Uterus (tissue), 4 donors: Measurements from ENCODE around the gene DHX8. TPM values are rescaled to one million over a fixed set of nuclear protein-coding genes. Genes with fewer than 3 reads are reported as not detected.
"Not testable (repeated sequence)": the region's sequence is repeated elsewhere in the genome, so short reads cannot be mapped to it uniquely, and the experiment has no call there.

Experiments used
- DNase-seq, 2 donors: peaks; one replicate each; pipeline ENCODE4 v3.0.0-alpha.2; 2019 to 2020
- H3K27ac ChIP-seq, 2 donors: fragments of 200-600 bp; sonication (generic); 1 replicate in 1 of 2; 2 replicates in 1 of 2; pipeline ENCODE4 v1.5.1; 2016 to 2018
- H3K27me3 ChIP-seq, 2 donors: fragments of 200-600 bp; sonication (generic); one replicate each; pipeline ENCODE4 v1.5.1; 2018 to 2019; ENCODE audit warnings: control low read depth in 1 of 2
- H3K36me3 ChIP-seq, 2 donors: fragments of 200-600 bp; sonication (generic); one replicate each; pipeline ENCODE4 v1.5.1; 2019; ENCODE audit warnings: control low read depth in 1 of 2
- H3K4me1 ChIP-seq, 2 donors: fragments of 200-600 bp; sonication (generic); one replicate each; pipeline ENCODE4 v1.5.1; 2018 to 2019; ENCODE audit warnings: control low read depth in 1 of 2
- H3K4me3 ChIP-seq, 2 donors: fragments of 200-600 bp; sonication (generic); 1 replicate in 1 of 2; 2 replicates in 1 of 2; pipeline ENCODE4 v1.5.1; 2018 to 2019; ENCODE audit warnings: mild to moderate bottlenecking in 1 of 2
- H3K9me3 ChIP-seq, 2 donors: fragments of 200-600 bp; sonication (generic); one replicate each; pipeline ENCODE4 v1.5.1; 2019; ENCODE audit warnings: control low read depth in 1 of 2
- CTCF ChIP-seq, 4 experiments: fragments of 200-600 bp in 2 of 4; fragments of 450-650 bp in 2 of 4; sonication (generic) in 2 of 4; IDR thresholded peaks; one replicate each; pipeline ENCODE4 v1.5.1; 2016 to 2019; ENCODE audit warnings: antibody characterized with exemption in 4 of 4, mild to moderate bottlenecking in 2 of 4, moderate library complexity in 1 of 4
- POLR2A ChIP-seq, 2 donors: fragments of 450-650 bp; IDR thresholded peaks; one replicate each; pipeline ENCODE4 v1.6.1; 2016; ENCODE audit warnings: antibody characterized with exemption in 2 of 2, mild to moderate bottlenecking in 1 of 2, moderate library complexity in 1 of 2
- intact Hi-C: fragments of 100-400 bp; cut with DNase I; formaldehyde crosslinking; loops from one replicate; pipeline ENCODE4 v1.15.1; 2023; ENCODE audit warnings: low total_unique reads
- total RNA-seq, 4 donors: library from RNA; depleted of rRNA in 3 of 4; stranded (reverse); fragments of >200 nt in 3 of 4; gene quantifications; one replicate each; pipeline versions ENCODE4 v1.1.0 to v1.2.4, GENCODE V29; 2014 to 2023
- donor health status: DM: yes; HTN: yes; CAD: no.

The DHX8 gene
- total RNA-seq, 4 donors from 2014 or later: 8.5 to 54.6 (median 32.0) TPM

GRCh38 chr17:43456029-43456428 is 27.7 kb upstream of the DHX8 start:
- Histone ChIP-seq H3K27me3 (no peaks in the 10 kb centered on the region), H3K4me1 (no peaks in the 10 kb centered on the region), H3K4me3 (no peak overlapping the region), H3K27ac (no peak overlapping the region), H3K9me3 (no peaks in the 10 kb centered on the region), H3K36me3 (no peaks in the 10 kb centered on the region)
- no peak for TF ChIP-seq CTCF (IDR thresholded peaks at IDR 0.05)
- TF ChIP-seq POLR2A (IDR thresholded peaks at IDR 0.05): no peak
- intact Hi-C loops: no loop called here
- no peak for DNase-seq

- peak in 1 of 2 donors; percentile 45 for DNase-seq
- no peaks in the 10 kb centered on the region for H3K9me3 ChIP-seq
- TF ChIP-seq CTCF (IDR thresholded peaks at IDR 0.05) (no peak), POLR2A (IDR thresholded peaks at IDR 0.05) (no peak)
- intact Hi-C loops: no loop called here
- H3K4me3 ChIP-seq: no peak overlapping the region
- no peaks in the 10 kb centered on the region for H3K4me1 ChIP-seq
- peak overlapping the region in 1 of 2 donors; percentile 49 for H3K27ac ChIP-seq
- H3K27me3 ChIP-seq: no peaks in the 10 kb centered on the region
- H3K36me3 ChIP-seq: no peaks in the 10 kb centered on the region
Measured at GRCh38 chr17:43456661-43457361, 27.0 kb upstream of the DHX8 start.

GRCh38 chr17:43457362-43457692 is 26.4 kb upstream of the DHX8 start:
- no peak for TF ChIP-seq CTCF (IDR thresholded peaks at IDR 0.05)
- no peak for TF ChIP-seq POLR2A (IDR thresholded peaks at IDR 0.05)
- no peaks in the 10 kb centered on the region for H3K9me3 ChIP-seq
- H3K27ac ChIP-seq: peak overlapping the region in 1 of 2 donors; percentile 49
- H3K4me1 ChIP-seq: no peaks in the 10 kb centered on the region
- H3K4me3 ChIP-seq: no peak overlapping the region
- intact Hi-C loops: no loop called here
- DNase-seq: no peak
- H3K36me3 ChIP-seq: no peaks in the 10 kb centered on the region
- H3K27me3 ChIP-seq: no peaks in the 10 kb centered on the region

GRCh38 chr17:43459878-43460277 is 23.9 kb upstream of the DHX8 start:
- H3K27me3 ChIP-seq, intact Hi-C loops, H3K4me1 ChIP-seq, H3K36me3 ChIP-seq, H3K9me3 ChIP-seq, H3K27ac ChIP-seq, H3K4me3 ChIP-seq, DNase-seq: not testable (repeated sequence)

GRCh38 chr17:43461185-43461584 is 22.6 kb upstream of the DHX8 start:
- no peak for DNase-seq
- Histone ChIP-seq H3K9me3 (no peaks in the 10 kb centered on the region), H3K36me3 (no peaks in the 10 kb centered on the region), H3K27me3 (no peaks in the 10 kb centered on the region), H3K27ac (no peak overlapping the region), H3K4me1 (no peaks in the 10 kb centered on the region), H3K4me3 (no peak overlapping the region)
- intact Hi-C loops: no loop called here
- TF ChIP-seq POLR2A (IDR thresholded peaks at IDR 0.05) (no peak), CTCF (IDR thresholded peaks at IDR 0.05) (no peak)

- H3K4me3 ChIP-seq, H3K27me3 ChIP-seq, H3K36me3 ChIP-seq, DNase-seq, H3K27ac ChIP-seq, H3K9me3 ChIP-seq, H3K4me1 ChIP-seq, intact Hi-C loops: not testable (repeated sequence)
Measured at GRCh38 chr17:43462569-43462968, 21.2 kb upstream of the DHX8 start.
